IPS DF 19.7 (cell line): ENCODE data around the gene METTL25B.

Experiments used
- DNase-seq: peaks from one replicate; pipeline ENCODE4 v3.0.0-alpha.2; 2013; ENCODE audit warnings: low read depth, low spot score

METTL25B gene

DNA sequence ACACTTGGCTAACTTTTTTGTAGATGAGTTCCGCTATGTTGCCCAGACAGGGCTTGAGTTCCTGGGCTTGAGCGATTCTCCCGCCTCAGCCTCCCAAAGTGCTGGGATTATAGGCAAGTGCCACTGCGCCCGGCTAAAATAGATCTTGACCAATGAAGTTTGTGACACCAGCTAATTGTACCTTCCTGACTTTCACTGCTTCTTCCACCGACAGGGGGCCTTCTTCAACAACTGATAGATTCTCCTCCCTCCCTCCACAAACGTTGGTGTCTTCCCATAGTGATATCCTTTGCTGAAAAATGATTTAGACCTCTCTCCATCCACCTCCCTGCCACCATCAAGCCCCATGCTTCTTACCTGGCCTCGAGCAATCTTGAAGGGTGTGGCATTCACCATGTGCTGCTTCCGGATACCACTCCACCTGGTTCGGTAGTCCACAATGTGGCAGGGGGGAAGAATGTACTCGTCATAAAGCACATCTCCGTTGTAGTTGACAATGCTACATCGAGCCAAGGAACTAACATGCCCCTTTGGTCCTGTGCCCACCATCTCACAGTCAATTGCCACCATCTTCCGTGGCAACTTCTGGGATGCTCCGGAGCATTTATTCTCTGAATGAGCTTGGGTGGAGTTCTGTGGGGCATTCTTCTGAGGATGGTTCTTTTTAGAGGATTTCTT lies 1.6 kb upstream of the METTL25B start:
- no peak for DNase-seq

DNA sequence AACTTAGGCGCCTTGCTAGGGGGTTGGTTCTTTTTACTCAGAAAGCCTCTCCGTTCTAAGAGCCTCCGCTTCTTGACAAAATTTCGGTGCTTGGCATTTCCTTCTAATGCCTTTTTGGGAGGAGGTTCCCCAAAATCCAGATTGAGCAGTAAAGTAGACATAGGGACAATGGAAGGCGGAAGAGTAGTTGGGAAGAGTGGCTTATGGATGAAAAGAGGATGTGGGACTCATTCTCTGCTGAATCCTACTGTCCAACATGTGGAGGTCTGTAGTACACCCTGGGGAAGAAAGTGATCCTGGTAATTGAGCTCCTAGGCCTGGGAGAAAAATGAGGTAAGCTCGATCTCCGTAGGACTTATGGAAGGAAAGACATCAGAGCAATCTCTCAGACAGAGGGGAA lies 777 bp upstream of the METTL25B start:
- no peak for DNase-seq

DNA sequence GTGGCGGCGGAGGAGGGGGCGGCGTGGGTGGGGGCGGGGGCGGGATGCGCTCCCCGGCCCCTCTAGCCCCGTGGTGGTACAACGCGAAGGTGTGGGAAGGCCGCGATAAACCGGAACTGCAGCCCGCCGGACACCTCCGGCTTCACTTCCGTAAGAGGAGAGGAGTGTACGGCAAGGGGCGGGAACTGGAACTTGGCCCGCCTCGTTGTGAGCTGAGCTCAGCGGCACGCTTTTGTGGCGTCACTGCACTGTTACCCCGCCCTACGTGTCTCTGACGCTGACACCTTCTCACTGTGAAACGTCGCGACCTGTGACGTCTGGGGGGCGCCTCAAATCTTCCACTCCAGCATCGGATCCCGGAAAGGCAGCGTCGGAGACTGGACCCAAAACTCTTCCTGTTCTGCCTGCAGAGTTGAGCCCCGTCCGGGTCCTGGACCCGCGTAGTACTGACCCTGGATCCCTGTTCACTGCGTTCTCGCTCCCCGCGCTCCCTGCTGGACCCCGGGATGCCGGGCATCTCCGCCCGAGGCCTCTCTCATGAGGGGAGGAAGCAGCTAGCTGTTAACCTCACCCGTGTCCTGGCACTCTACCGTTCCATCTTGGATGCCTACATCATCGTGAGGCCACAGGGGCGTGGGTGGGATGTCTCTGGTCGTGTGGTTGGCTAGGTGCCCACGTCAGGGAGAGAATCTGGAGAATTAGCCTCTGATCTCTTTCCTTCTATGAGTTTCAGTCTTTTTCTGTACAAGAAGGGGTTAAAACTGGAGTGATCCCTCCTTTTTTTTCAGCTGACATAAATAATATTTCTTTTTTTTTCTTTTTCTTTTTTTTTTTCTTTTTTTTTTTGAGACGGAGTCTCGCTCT lies 562 bp downstream of the METTL25B start, which contains the start of gene ISG20L2:
Gene ISG20L2 (minus strand): TSS at position 168 of the 864 bp plus-strand sequence. CDS start 1,114 bp downstream, outside the sequence.
- no peak for DNase-seq

DNA sequence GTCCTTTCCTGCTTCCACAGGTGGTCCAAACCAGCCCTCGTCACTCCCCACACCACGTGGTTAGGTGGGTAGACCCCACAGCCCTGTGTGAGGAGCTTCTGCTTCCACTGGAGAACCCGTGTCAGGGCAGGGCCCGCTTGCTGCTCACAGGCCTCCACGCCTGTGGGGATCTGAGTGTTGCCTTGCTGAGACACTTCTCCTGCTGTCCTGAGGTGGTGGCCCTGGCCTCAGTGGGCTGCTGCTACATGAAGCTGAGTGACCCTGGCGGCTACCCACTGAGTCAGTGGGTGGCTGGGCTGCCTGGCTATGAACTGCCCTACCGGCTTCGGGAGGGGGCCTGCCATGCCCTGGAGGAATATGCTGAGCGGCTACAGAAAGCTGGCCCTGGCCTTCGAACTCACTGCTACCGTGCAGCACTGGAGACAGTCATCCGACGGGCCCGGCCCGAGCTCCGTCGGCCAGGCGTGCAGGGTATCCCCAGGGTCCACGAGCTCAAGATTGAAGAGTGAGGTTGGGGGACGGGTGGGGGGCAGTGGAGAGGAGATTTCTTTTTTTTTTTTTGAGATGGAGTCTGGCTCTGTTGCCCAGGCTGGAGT lies 5.8 kb downstream of the METTL25B start:
- no peak for DNase-seq

DNA sequence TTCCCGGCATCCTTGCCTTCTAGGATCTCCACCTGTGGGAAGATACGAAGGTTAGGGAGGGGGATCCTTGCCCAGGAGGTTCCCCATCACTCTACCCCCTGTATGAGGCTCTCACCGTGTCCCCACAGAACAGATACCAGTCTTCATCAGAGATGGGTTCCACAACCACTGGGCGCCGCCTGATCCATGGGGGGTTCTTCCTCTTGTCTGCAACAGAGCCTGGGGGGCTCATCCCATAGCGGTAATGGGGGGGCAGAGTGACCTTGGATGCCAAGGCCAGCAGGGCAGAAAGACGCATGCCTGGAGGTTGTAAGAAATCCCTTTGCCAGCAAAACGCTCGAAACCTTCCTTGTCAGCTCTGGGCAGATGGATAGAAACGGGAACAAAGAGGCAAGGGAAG lies 10.1 kb downstream of the METTL25B start:
- DNase-seq, result no peak

DNA sequence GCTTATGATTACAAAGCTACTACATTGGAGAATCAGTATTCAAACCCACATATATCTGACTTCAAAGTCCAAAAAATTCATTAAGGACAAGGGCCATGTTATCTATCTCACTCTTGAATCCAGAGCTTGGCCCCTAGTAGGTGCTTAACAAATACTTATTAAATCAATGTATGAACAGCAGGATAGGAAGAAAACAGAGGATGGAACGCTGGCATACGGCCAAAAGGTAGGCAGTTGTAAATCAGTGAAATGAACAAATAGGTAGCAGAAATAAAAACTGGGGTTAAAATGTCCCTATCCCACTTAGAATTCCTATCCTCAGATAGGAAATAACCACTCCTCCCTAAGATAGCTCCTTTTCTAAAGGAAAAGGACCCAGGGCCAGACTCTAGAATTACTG lies 10.6 kb downstream of the METTL25B start:
- no peak for DNase-seq

DNA sequence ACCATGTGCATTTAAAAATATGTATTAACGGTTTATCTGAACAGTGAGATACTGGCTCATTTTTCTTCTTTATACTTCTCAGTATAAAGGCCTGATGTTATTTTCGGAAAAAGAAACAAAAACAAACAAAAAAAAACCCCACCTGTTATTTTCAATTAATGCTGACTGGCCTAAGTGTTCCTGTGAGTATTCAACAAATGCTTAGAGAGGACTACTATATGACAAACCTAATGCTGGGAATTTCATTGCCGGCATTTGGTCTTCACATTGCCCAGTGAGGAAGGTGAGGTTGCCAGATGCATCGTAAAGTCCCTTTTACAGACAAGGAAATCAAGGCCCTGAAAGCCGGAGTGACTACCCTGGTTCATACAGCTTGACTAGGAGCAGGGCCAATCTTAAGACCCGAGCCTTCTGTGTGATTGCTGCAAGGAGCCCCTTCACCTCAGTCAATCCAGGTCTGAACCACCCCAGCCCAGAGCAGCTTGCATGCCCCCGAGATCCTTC lies 12.0 kb downstream of the METTL25B start:
- DNase-seq, result no peak

DNA sequence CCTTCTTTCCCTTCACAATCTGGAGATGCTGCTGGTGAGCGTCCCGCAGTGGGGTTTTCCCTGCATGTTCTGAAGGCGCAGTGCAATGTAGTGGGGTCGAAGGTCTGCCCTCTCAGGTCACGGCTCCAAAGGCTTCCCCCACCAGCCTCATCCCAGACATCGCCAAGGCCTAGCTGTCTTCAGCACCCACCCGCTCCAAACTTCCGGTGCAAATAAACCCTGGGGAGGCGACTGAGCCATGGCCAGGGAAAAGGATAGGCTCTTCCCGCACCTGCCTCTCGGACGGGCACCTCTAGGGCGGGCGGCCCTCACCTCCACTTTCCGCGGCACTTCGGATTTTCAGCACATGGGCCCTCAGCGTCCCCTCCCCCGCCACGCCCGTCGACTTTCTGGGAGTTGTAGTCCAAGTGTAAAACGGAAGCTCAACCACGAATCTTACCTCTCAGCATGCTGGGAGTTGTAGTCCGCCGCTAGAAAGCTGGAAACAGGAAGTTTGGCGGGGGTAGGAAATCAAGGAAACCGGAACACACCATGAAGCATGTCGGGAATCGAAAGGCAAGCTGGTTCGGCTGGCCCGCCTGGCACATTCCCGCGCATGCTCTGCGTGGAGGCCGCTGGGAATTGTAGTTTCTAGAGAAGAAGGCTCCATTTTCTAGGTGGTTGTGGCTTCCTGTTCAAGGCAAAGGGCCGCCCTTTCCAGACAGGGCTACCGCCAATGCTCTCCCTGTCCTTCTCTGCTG lies 12.6 kb downstream of the METTL25B start, which contains the start of gene MRPL24:
Gene MRPL24 (minus strand): TSS at position 348 of the 740 bp plus-strand sequence. CDS start 2,384 bp downstream, outside the sequence.
- DNase-seq, result peak; percentile 100

DNA sequence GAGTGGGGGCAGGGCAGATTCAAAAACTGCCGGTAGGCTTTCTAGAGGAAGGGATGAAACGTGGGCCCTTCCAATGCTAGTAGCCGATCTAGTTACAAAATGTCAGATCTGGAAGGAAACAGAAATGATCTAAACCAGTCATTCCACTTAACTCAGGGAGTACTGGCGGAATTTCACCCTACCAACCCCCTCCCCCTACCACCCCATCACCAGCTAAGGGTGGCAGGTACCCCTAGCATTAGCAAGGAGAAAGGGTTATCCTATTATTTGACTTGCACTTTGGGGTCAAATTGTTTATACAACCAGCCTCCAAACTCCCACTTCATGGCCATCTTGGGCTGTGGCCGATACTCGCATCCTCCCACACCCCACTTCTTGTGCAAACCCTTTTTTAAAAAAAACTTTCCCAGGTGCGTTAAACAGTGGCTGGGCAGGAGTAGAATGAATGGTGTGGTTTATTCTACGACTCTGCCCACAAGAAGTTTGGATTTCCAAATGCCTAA lies 13.3 kb downstream of the METTL25B start:
- DNase-seq, result no peak

DNA sequence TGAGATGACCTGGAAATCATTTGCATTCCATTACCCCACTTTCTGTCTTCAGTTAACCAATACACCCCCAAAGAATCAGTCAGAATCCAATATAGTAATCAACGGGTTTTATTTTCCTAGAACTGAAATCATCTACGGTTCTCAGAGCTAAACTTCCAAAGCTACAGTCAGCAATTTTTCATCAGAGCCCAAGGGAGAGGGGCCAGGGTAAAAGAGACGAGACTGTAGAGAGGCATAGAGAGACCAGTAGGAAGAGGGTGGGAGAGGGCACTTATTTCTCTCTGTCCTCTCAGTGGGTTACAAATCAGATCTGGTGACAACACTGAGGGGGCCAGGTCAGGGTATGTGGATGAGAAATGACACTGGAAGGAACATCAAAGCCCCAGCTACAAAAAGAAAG lies 13.7 kb downstream of the METTL25B start:
- no peak for DNase-seq

DNA sequence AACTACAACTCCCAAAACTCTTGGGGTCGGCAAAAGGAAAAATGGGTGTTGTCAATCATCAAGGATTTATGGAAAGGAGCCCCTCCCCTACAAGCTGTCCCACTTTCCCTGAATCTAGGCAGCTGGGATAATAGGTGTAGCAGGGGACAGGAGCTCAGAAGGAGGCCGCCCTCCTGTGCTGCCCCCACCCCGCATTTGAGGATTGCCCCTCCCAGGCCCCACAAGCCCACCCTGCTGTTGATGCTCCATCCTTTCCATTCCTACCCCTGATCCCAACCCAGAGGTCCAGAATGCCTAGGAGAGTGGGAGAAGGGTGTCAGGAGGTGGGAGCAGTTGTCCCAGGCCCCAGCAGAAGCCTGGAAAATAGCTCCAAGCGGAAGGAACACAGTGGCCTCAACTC lies 14.5 kb downstream of the METTL25B start:
- no peak for DNase-seq

DNA sequence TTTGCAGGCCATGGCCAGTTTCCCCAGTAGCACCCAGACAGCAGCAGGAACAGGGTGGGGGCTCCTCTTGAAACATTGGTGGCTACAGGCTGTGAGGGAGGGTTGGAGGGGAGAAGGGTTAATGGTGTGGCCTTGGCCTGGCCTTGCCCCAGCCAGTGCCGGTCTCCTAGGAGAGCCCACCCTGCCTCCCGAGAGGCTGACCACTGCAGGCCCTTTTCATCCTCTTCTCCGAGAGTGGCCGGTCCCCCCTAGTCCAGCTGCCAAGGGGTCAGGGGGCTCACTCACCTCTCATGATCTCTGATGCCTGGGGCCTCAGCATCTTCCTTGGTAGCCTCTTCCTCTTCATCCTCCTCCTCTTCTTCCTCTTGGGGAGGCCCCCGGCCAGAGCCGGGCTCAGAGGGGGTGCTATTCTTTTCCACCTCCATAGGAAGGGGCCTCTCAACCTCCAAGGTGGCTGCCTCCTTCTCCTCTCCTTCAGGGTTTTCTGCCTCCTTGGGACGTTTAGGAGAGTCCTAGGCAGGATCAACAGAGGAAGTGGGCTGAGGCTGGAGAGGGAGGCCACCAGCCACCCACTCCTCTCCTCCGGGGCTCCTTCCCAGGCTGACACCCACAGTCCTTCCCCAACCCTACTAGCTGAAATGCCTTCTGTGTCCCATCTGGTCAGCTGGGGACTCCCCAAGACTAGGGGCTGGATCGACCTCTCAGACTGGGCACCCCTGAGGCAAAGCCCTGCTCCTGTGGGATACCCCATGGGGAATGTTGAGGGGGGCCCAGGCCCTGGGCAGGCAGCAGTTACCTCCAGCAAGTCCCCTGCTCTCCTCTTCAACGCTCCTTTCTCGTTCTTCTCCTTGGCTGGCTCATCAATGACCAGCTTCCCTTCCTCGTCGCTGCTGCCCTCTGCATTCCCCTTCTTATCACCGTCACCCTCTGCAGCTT lies 15.4 kb downstream of the METTL25B start:
- DNase-seq, result no peak

DNA sequence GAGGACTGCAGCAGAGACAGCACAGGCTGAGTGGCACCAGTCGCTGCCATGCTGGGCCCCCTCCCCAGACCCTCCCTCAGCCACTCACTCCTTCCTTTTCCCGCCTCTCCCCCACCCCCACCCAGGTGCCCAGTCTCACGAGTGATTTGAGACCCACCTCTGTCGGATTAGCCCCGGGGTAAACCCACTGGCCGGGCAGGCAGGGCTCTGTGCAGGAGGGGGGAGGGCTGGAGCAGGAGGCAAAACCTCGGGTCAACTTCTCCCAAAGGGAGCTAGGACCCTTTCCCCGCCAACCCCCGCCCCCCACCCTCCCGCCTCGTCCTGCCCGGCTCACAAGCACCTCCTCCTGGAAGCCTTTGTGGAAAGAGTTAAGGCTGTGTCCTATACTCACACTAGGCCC lies 16.1 kb downstream of the METTL25B start:
- no peak for DNase-seq

DNA sequence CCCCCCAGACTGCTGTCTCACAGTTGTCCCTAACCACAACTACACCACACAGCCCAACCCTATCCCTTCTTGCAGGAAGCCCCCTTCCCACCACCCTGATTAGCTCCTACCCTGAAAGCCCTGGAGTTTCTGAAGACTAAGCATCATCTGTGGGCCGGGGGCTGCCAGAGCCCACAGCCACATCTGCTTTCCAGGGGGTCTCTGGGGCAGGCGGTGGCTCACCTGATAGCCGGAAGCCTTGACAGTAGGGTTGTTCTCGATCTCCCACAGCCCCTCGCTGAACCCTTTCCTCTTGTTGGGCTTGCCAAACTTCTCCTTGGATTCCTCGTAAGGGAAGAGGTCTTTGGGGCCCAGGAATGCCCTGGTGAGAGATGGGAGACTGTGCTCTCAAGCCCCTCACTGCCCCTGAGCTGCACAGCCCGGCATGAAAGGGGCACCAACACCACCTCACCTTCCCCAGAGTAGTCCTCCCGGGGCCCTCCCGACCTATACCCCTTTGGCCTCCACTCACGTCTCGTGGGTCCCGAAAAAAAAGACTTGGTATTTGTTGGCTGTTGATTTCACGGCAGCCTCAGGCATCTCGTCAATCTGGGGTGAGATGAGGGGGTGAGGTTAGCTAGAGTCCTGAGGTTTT lies 16.6 kb downstream of the METTL25B start:
- no peak for DNase-seq

DNA sequence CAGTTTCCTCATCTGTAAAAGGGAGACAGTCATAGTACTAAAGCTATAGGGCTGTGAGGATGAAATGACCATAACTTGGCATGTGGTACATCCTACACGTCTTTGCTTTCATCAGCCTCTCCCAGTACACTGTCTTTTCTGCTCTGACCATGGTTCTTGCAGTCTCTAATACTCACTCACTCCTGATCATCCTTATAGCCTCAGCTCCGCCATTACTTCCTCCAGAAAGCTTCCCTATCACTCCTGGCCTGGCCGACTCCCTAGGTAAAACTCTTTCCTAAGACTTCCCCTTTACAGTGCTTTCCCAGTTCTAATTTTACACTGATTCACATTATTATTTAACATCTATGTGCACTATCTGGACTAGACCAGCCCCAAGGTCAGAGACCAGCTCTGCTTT lies 17.6 kb downstream of the METTL25B start:
- DNase-seq, result no peak

DNA sequence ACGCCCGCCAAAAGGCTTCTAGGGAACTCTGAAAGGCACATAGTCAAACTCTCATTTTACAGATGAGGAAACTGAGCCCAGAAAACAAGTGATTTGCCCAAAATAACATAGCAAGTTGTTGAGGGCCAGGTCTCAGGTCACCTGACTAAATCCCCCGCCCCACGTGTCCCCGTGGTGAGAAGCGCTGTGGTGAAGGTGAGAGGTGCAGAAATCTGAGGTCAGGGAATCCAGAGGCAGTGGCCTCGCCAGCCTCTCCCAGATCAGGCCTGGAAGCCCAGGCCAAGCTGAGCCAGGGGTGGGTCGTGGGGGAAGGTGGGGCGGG lies 18.1 kb downstream of the METTL25B start:
- DNase-seq, result no peak

DNA sequence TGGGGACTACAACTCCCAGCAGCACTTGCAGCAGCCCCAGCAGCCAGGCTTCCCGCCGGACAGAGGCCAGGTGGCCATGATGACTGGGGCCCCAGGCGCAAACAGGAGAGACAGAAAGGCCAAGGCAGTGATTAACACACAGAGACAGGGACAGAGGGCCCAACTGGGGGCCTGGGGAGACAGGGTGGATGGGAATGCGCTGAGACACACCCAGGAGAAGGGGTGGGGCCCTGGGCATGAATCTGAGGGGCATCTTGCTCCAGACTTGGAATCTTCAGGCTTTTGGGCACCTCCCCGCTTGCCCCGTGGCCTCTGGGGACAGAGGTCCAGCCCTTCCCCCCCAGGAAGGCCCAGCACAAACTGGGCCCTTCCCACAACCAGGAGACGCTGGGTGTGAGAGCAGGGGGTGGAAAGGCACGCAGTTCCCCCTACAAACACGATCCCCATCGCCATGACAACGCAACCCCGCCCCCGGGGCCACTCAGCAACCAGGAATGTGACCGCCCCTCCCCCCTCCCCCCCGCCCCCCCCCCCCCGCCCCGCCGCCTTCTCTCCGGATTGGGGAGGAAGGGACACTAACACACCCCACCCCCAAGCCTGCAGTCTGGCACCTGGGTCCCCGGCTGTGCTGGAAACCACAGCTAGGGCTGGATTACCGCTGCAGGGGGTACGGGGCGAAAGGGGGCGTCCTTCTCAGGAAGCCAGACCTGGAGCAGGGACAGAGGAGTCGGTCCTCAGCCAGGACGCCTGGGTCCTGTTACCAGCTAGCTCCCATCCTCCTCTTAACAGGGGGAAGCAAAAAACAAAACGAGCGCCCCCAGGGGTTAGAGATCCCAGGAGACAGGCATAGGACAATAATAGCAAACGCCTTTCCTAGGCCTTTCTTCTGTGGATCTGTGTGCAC lies 18.7 kb downstream of the METTL25B start:
- DNase-seq, result no peak

DNA sequence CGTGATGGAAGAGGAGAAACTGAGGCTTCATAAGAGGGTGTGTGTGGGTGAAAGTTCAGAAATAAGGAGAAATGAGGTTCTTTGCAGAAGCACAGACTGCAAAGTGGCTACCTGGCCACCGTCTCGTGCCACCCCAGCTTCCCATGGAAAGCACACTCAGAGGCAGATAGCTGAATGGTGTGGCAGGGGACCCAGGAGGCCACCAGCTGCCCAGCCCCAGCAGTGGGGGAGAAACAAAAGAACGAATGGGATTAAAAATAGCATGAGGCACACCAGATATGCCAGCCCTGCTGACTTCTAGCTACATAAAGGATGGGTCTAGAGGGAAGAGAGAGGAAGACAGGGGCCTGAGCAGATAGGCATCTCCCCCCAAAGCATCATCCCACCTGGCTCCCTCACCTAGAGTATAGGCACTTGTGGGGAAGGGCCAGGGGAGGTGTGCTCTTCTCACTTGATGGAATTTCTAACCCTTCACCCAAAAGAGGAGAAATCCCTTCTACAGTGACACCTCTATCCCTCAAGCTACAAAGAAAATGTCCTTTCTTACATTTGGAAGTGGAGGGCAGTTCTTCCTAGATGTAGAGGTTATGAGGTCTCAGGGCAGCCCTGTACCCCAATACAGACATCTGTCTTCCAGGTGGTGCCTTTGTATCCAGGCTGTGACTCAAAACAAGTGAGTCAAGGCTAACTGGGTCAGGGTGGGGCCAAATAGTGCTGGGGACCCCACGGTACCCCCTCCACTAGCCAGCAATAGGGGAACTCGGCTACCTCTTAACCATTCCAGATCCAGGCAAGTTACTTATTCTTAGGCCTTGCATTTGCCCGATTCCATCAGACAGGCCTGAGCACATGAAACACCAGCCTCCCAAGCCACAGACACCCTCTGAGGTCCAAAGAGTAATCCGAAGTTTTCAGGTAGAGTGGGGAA lies 19.7 kb downstream of the METTL25B start:
- DNase-seq, result no peak
